ENCODE data around the gene CATSPERZ.

CATSPERZ gene

DNA sequence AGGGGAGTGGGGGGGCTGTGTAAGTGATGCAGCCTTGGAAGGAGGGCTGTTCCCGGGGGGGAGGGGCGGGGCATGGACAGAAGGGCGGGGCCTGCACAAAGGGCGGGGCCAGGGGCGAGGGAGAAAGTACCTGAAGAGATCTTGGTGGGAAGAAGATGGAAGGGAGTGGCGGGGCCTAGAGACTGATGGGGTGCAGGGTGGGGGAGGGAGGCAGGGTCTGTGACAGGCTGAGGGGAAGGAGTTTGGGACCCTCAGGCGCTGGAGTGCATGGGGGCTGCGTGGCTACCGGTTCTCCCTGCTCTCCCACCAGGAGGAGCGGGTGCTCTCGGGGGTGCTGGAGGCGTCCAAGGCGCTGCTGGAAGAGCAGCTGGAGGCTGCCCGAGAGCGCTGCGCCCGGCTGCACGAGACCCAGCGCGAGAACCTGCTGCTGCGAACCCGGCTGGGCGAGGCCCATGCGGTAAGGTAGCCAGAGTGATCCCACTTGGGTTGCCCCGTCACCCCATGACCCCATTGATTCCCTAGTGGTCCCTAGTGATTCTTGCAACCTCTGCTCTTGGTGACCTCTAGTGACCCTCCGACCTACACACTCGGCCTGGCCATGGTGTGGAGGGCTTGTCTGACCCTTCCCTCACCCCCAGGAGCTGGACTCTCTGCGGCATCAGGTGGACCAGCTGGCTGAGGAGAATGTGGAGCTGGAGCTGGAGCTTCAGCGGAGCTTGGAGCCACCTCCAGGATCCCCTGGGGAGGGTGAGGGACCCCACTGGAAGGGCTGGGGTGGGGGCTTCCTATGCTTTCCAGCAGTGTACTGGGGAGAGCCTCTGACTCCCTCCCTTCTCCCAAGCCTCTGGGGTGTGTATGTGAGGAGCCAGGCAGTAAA is 42.9 kb downstream of the CATSPERZ start:
- peak; percentile 25 for DNase-seq

DNA sequence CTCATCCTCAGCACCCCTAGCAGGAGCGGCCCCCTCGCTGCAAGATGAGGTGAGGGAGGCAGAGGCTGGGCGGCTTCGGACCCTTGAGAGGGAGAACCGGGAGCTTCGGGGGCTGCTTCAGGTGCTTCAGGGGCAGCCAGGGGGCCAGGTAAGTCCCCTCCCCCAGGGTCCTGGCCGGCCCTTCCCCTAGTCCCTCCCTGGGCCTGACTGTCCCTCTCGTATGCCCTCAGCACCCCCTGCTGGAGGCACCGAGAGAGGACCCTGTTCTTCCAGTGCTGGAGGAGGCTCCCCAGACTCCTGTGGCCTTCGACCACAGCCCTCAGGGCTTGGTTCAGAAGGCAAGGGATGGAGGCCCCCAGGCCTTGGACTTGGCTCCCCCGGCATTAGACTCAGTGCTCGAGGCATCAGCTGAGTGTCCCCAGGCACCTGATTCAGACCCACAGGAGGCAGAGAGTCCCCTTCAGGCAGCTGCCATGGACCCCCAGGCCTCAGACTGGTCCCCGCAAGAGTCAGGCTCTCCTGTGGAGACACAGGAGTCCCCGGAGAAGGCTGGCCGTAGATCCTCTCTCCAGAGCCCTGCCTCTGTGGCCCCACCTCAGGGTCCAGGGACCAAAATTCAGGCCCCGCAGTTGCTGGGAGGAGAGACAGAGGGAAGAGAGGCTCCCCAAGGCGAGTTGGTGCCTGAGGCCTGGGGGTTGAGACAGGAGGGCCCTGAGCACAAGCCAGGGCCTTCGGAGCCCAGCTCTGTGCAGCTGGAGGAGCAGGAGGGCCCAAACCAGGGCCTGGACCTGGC is 43.8 kb downstream of the CATSPERZ start:
- peak; percentile 21 for DNase-seq

DNA sequence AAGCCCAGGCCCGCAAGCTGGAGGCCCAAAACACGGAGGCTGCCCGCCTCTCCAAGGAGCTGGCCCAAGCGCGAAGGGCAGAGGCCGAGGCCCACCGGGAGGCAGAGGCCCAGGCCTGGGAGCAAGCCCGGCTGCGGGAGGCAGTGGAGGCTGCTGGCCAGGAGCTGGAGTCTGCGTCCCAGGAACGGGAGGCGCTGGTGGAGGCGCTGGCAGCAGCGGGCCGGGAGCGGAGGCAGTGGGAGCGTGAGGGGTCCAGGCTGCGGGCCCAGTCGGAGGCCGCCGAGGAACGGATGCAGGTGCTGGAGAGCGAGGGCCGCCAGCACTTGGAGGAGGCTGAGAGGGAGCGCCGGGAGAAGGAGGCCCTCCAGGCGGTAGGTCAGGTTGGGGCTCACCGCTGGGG is 44.6 kb downstream of the CATSPERZ start:
- peak; percentile 71 for DNase-seq

DNA sequence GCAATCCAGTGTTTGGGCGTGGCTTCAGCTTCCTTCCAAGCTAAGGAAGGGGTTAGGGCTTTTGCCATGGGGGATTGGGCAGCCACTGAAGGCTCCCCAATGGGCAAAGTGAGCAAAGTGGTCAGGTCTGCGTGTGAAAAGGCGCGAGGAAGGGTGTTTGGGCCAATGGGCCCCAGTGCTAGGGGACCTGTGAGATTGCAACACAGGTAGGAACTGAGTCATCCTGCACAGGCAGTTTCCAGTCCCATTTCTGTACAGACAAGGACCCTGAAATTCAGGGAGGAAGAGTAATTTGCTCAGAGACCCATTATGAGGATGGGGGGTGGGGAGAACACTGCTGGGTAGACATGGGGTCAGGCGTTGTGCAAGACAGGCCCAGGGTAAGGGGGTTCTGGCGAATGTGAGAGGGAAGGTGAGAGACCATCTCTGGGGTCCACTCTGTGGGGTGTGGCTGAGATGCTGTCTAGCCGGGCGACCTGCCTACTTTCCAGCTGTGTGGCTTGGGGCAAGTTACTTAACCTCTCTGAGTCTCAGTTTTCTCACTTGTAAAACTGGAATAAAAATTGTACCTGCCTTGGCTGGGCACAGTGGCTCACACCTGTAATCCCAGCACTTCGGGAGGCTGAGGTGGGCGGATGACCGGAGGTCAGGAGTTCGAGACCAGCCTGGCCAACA is 47.2 kb downstream of the CATSPERZ start:
- no peak for DNase-seq

DNA sequence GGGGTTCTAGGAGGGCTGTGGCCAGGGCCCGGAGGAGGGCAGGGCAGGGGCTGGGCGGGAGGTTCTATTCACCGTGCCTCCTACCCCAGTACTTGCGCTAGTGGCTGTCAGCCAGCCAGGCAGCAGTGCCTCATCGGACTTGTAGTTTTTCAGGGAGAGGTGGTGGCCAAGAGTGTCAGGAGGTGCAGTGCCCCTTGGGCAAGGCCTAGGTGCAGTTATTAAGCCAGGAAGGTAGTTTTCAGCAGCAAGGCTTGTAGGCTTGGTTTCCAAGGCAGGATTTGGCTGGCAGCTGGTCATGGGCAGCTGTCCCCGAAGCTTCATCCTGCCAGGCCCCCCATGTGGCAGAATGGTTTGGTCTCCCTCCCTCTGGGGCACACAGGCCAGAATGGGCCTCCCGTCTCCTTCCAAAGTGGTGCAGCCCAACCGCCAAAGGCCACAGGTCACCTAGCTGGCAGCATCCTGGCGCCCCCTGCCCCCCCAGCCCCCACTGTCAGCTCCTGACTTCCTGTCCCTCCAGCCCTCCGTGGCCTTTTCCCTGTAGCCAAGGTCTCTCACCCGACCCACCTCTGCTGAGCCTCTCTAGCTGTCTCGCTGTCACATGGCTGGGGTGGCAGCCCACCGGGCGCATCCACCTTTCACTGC is 48.3 kb downstream of the CATSPERZ start:
- DNase-seq, result no peak

DNA sequence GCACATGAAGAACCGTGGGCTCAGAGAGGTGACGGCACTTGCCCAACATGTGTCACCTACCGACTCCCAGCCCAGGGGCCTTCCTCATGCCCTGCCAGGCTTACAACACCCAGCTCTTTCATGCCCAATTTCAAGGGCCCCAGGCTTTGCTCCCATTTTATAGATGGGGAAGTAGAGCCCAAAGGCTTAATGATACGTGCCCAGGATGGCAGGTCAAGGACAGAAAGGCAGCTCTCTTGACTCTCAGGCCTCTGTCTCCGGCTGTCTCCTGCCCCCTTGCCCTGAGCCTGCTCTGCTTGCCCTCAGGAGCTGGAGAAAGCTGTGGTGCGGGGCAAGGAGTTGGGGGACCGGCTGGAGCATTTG is 48.8 kb downstream of the CATSPERZ start:
- no peak for DNase-seq

DNA sequence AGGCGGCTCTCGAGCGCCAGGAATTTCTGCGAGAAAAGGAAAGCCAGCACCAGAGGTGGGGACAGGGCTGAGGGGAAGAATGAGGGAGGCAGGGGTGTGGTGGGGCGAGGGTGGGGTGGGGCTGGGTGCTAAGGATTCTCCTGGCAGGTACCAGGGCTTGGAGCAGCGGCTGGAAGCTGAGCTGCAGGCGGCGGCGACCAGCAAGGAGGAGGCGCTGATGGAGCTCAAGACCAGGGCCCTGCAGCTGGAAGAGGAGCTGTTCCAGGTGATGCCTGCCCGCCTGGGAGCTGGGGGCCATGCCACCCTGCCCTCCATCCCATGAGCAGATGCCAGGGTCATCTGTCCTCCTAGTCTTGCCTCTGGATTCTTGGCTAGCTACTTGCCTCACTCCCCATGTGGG is 49.2 kb downstream of the CATSPERZ start:
- no peak for DNase-seq

DNA sequence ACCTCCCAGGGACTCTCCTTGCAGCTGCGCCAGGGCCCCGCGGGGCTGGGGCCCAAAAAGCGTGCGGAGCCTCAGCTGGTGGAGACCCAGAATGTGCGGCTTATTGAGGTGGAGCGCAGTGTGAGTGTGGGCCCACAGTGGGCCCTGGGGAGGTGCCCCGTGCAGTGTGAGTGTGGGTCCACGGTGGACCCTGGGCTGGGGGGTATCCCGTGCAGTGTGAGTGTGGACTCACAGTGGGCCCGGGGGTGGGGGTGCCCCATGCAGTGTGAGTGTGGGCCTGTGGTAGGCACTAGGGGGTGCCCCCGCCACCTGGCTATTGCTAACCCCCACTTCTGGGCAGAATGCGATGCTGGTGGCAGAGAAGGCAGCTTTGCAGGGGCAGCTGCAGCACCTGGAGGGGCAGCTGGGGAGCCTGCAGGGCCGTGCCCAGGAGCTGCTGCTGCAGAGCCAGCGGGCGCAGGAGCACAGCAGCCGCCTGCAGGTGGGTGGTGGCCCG is 51.0 kb downstream of the CATSPERZ start:
- DNase-seq, result no peak

DNA sequence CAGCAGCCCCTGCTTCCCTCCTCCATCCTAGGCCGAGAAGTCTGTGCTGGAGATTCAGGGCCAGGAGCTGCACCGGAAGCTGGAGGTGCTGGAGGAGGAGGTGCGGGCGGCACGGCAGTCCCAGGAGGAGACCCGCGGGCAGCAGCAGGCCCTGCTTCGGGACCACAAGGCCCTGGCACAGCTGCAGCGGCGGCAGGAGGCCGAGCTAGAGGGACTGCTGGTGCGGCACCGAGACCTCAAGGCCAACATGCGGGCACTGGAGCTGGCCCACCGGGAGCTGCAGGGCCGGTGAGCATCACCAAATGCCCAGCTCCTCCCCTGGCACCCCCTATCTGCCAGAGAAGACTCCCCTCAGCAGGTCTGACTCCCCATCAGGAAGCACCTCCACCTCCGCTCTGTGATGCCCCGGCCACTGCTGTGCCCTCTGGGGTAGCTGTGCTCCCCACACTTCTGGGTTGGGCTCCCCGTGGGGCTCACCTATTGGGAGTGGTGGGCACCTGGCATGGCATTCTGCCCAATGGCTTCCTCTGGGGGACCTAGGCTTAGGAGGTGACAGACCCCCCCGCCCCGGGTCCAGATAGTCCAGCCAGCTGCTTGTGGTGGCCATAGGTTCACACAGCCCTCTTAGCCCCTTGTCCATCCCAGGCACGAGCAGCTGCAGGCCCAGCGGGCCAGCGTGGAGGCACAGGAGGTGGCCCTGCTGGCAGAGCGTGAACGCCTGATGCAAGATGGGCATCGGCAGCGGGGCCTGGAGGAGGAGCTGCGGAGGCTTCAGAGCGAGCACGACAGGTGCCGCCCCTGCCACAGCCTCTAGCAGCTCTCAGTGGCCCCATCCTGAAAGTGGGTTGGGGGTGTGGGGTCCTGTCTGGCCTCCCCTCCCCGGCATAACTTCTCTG is 52.2 kb downstream of the CATSPERZ start:
- no peak for DNase-seq

DNA sequence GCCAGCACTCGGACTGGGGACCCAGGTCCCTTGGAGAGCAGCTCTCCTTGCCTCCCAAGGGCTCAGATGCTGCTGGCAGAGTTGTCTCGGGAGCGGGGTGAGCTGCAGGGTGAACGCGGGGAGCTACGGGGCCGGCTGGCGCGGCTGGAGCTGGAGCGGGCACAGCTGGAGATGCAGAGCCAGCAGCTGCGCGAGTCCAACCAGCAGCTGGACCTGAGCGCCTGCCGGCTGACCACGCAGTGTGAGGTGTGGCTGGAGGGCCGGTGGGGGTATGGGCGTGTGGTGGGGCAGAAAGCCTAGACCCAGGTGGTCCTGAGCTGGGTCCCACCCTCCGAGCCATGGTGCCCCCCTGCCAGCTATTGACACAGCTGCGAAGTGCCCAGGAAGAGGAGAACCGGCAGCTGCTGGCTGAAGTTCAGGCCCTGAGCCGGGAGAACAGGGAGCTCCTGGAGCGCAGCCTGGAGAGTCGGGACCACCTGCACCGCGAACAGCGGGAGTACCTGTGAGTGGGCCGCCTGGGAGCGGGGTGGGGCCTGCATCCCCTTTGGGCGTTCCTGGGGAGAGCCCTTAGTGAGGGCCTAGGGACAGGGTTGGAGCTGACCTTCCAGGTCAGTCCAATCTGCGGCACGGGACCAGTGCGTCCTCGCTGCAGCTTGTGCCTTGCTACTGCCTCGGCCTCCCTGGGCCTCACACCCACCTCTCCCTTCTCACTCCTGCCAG is 53.0 kb downstream of the CATSPERZ start:
- peak; percentile 56 for DNase-seq

DNA sequence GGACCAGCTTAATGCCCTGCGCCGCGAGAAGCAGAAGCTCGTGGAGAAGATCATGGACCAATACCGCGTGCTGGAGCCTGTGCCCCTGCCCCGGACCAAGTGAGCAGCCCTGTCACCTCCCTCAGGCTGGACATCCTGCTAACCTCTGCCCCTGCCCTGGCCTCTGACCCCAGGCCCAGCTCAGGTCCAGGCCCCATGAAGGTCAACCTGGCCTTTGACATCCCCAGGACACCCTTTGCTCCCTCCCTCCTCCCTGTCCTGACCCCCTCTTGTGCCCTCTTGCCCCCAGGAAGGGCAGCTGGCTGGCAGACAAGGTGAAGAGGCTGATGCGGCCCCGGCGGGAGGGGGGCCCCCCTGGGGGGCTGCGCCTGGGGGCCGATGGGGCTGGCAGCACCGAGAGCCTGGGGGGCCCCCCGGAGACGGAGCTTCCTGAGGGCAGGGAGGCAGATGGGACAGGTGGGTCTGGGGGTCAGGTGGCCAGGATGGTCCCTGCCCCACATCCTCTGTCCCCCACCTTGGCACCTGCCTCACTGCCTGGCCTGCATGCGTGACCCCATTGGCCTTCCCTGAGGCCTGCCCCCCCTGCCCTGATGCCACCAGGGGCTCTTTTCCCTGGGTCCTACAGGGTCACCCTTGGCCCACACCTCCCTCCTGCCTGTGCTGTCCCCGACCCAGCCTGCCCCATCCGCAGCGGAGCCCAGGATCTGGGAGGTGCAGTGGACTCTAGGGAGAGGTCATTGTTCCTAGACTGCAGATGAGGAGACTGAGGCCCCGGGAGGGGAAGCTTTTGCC is 53.8 kb downstream of the CATSPERZ start:
- no peak for DNase-seq

Data from right hindlimb (tissue), 1 donor.